ENCODE measurements around the gene CDT1.

Gene CDT1

GRCh38 chr16:88825146-88825545 lies 21.6 kb downstream of the CDT1 start:
- H3K4me1 ChIP-seq (ENCODE audit: insufficient read depth, low read length) = no peaks in the 10 kb centered on the region

GRCh38 chr16:88826070-88826840 lies 22.7 kb downstream of the CDT1 start:
- 95% methylated on average over 26 of the region's 26 CpGs for WGBS

More at GRCh38 chr16:88825146-88825545, 21.6 kb downstream of the CDT1 start:
- Histone ChIP-seq H3K27ac (ENCODE audit: low read depth, low read length) (no peak overlapping the region), H3K4me3 (ENCODE audit: low read length) (no peak overlapping the region), H3K36me3 (ENCODE audit: insufficient read depth, low read length) (no peaks in the 10 kb centered on the region), H3K9ac (ENCODE audit: low read depth, low read length) (no peak overlapping the region), H3K27me3 (ENCODE audit: insufficient read depth, low read length) (no peaks in the 10 kb centered on the region), H3K9me3 (ENCODE audit: insufficient read depth, low read depth, low read length) (no peaks in the 10 kb centered on the region)
- WGBS = 87% methylated on average over 12 of the region's 12 CpGs

GRCh38 chr16:88827727-88828126 lies 24.1 kb downstream of the CDT1 start:
- no peaks in the 10 kb centered on the region for H3K27me3 ChIP-seq (ENCODE audit: insufficient read depth, low read length)
- H3K4me1 ChIP-seq (ENCODE audit: insufficient read depth, low read length) = no peaks in the 10 kb centered on the region
- 95% methylated on average over 21 of the region's 21 CpGs for WGBS
- H3K4me3 ChIP-seq (ENCODE audit: low read length) = no peak overlapping the region
- no peak overlapping the region for H3K9ac ChIP-seq (ENCODE audit: low read depth, low read length)
- H3K36me3 ChIP-seq (ENCODE audit: insufficient read depth, low read length) = no peaks in the 10 kb centered on the region
- no peak overlapping the region for H3K27ac ChIP-seq (ENCODE audit: low read depth, low read length)
- H3K9me3 ChIP-seq (ENCODE audit: insufficient read depth, low read depth, low read length) = no peaks in the 10 kb centered on the region

More at GRCh38 chr16:88826070-88826840, 22.7 kb downstream of the CDT1 start:
- H3K4me3 ChIP-seq (ENCODE audit: low read length) = no peak overlapping the region
- no peak overlapping the region for H3K27ac ChIP-seq (ENCODE audit: low read depth, low read length)
- no peaks in the 10 kb centered on the region for H3K27me3 ChIP-seq (ENCODE audit: insufficient read depth, low read length)
- H3K36me3 ChIP-seq (ENCODE audit: insufficient read depth, low read length) = no peaks in the 10 kb centered on the region
- H3K4me1 ChIP-seq (ENCODE audit: insufficient read depth, low read length) = no peaks in the 10 kb centered on the region
- no peak overlapping the region for H3K9ac ChIP-seq (ENCODE audit: low read depth, low read length)
- H3K9me3 ChIP-seq (ENCODE audit: insufficient read depth, low read depth, low read length) = no peaks in the 10 kb centered on the region

- H3K27me3 ChIP-seq (ENCODE audit: insufficient read depth, low read length) = no peaks in the 10 kb centered on the region
- no peaks in the 10 kb centered on the region for H3K4me1 ChIP-seq (ENCODE audit: insufficient read depth, low read length)
- no peaks in the 10 kb centered on the region for H3K36me3 ChIP-seq (ENCODE audit: insufficient read depth, low read length)
- no peak overlapping the region for H3K27ac ChIP-seq (ENCODE audit: low read depth, low read length)
- no peak overlapping the region for H3K4me3 ChIP-seq (ENCODE audit: low read length)
- no peak overlapping the region for H3K9ac ChIP-seq (ENCODE audit: low read depth, low read length)
- no peaks in the 10 kb centered on the region for H3K9me3 ChIP-seq (ENCODE audit: insufficient read depth, low read depth, low read length)
- 91% methylated on average over 24 of the region's 24 CpGs for WGBS
These were observed 25.1 kb downstream of the CDT1 start for GRCh38 chr16:88828711-88829110.

- no peak overlapping the region for H3K4me3 ChIP-seq (ENCODE audit: low read length)
- no peaks in the 10 kb centered on the region for H3K9me3 ChIP-seq (ENCODE audit: insufficient read depth, low read depth, low read length)
- H3K27ac ChIP-seq (ENCODE audit: low read depth, low read length) = no peak overlapping the region
- no peaks in the 10 kb centered on the region for H3K4me1 ChIP-seq (ENCODE audit: insufficient read depth, low read length)
- WGBS = 92% methylated on average over 11 of the region's 11 CpGs
- H3K36me3 ChIP-seq (ENCODE audit: insufficient read depth, low read length) = peaks cover 4% of the 10 kb centered on the region; the same call in 1 of the 2 replicates
- H3K9ac ChIP-seq (ENCODE audit: low read depth, low read length) = no peak overlapping the region
- H3K27me3 ChIP-seq (ENCODE audit: insufficient read depth, low read length) = no peaks in the 10 kb centered on the region
These were observed 26.7 kb downstream of the CDT1 start for GRCh38 chr16:88830258-88830657.

GRCh38 chr16:88830783-88831182 lies 27.2 kb downstream of the CDT1 start:
- Histone ChIP-seq H3K27me3 (ENCODE audit: insufficient read depth, low read length) (no peaks in the 10 kb centered on the region), H3K4me1 (ENCODE audit: insufficient read depth, low read length) (no peaks in the 10 kb centered on the region), H3K9ac (ENCODE audit: low read depth, low read length) (no peak overlapping the region), H3K4me3 (ENCODE audit: low read length) (no peak overlapping the region), H3K9me3 (ENCODE audit: insufficient read depth, low read depth, low read length) (no peaks in the 10 kb centered on the region), H3K36me3 (ENCODE audit: insufficient read depth, low read length) (peaks cover 8% of the 10 kb centered on the region; the same call in 1 of the 2 replicates), H3K27ac (ENCODE audit: low read depth, low read length) (no peak overlapping the region)
- 94% methylated on average over 14 of the region's 14 CpGs for WGBS

GRCh38 chr16:88831838-88832237 lies 28.2 kb downstream of the CDT1 start:
- H3K9me3 ChIP-seq (ENCODE audit: insufficient read depth, low read depth, low read length) = no peaks in the 10 kb centered on the region
- H3K4me1 ChIP-seq (ENCODE audit: insufficient read depth, low read length) = no peaks in the 10 kb centered on the region
- no peak overlapping the region for H3K27ac ChIP-seq (ENCODE audit: low read depth, low read length)
- H3K36me3 ChIP-seq (ENCODE audit: insufficient read depth, low read length) = peaks cover 8% of the 10 kb centered on the region; the same call in 1 of the 2 replicates
- 85% methylated on average over 13 of the region's 13 CpGs for WGBS
- H3K4me3 ChIP-seq (ENCODE audit: low read length) = no peak overlapping the region
- no peak overlapping the region for H3K9ac ChIP-seq (ENCODE audit: low read depth, low read length)
- no peaks in the 10 kb centered on the region for H3K27me3 ChIP-seq (ENCODE audit: insufficient read depth, low read length)

GRCh38 chr16:88833086-88833485 lies 29.5 kb downstream of the CDT1 start:
- 97% methylated on average over 13 of the region's 13 CpGs for WGBS
- H3K27me3 ChIP-seq (ENCODE audit: insufficient read depth, low read length) = no peaks in the 10 kb centered on the region

GRCh38 chr16:88834670-88835069 lies 31.1 kb downstream of the CDT1 start:
- H3K27me3 ChIP-seq (ENCODE audit: insufficient read depth, low read length) = no peaks in the 10 kb centered on the region
- 87% methylated on average over 13 of the region's 13 CpGs for WGBS
- no peaks in the 10 kb centered on the region for H3K9me3 ChIP-seq (ENCODE audit: insufficient read depth, low read depth, low read length)
- no peak overlapping the region for H3K4me3 ChIP-seq (ENCODE audit: low read length)
- H3K9ac ChIP-seq (ENCODE audit: low read depth, low read length) = no peak overlapping the region
- H3K27ac ChIP-seq (ENCODE audit: low read depth, low read length) = no peak overlapping the region
- H3K4me1 ChIP-seq (ENCODE audit: insufficient read depth, low read length) = no peaks in the 10 kb centered on the region
- H3K36me3 ChIP-seq (ENCODE audit: insufficient read depth, low read length) = peaks cover 12% of the 10 kb centered on the region

More at GRCh38 chr16:88833086-88833485, 29.5 kb downstream of the CDT1 start:
- H3K9ac ChIP-seq (ENCODE audit: low read depth, low read length) = no peak overlapping the region
- no peaks in the 10 kb centered on the region for H3K4me1 ChIP-seq (ENCODE audit: insufficient read depth, low read length)
- H3K4me3 ChIP-seq (ENCODE audit: low read length) = no peak overlapping the region
- peaks cover 8% of the 10 kb centered on the region; the same call in 1 of the 2 replicates for H3K36me3 ChIP-seq (ENCODE audit: insufficient read depth, low read length)
- no peak overlapping the region for H3K27ac ChIP-seq (ENCODE audit: low read depth, low read length)
- H3K9me3 ChIP-seq (ENCODE audit: insufficient read depth, low read depth, low read length) = no peaks in the 10 kb centered on the region

- peaks cover 20% of the 10 kb centered on the region for H3K36me3 ChIP-seq (ENCODE audit: insufficient read depth, low read length)
- no peak overlapping the region for H3K4me3 ChIP-seq (ENCODE audit: low read length)
- 90% methylated on average over 11 of the region's 11 CpGs for WGBS
- H3K27me3 ChIP-seq (ENCODE audit: insufficient read depth, low read length) = no peaks in the 10 kb centered on the region
- no peak overlapping the region for H3K9ac ChIP-seq (ENCODE audit: low read depth, low read length)
- no peaks in the 10 kb centered on the region for H3K4me1 ChIP-seq (ENCODE audit: insufficient read depth, low read length)
- no peaks in the 10 kb centered on the region for H3K9me3 ChIP-seq (ENCODE audit: insufficient read depth, low read depth, low read length)
- no peak overlapping the region for H3K27ac ChIP-seq (ENCODE audit: low read depth, low read length)
These were observed 31.8 kb downstream of the CDT1 start for GRCh38 chr16:88835383-88835782.

- no peaks in the 10 kb centered on the region for H3K27me3 ChIP-seq (ENCODE audit: insufficient read depth, low read length)
- no peaks in the 10 kb centered on the region for H3K9me3 ChIP-seq (ENCODE audit: insufficient read depth, low read depth, low read length)
- 93% methylated on average over 33 of the region's 33 CpGs for WGBS
- no peak overlapping the region for H3K9ac ChIP-seq (ENCODE audit: low read depth, low read length)
- H3K36me3 ChIP-seq (ENCODE audit: insufficient read depth, low read length) = peaks cover 21% of the 10 kb centered on the region
- H3K4me3 ChIP-seq (ENCODE audit: low read length) = no peak overlapping the region
- H3K4me1 ChIP-seq (ENCODE audit: insufficient read depth, low read length) = no peaks in the 10 kb centered on the region
- no peak overlapping the region for H3K27ac ChIP-seq (ENCODE audit: low read depth, low read length)
These were observed 32.2 kb downstream of the CDT1 start for GRCh38 chr16:88835818-88836217.
